ENCODE data around the gene FES. TPM values are rescaled to one million over a fixed set of nuclear protein-coding genes. Genes with fewer than 3 reads are reported as not detected.

Gene FES
- total RNA-seq, 1 donor from 2014 or later = 3.2 TPM

- DNase-seq (ENCODE audit: low read depth) = no peak
- TF ChIP-seq, protein P1, sequence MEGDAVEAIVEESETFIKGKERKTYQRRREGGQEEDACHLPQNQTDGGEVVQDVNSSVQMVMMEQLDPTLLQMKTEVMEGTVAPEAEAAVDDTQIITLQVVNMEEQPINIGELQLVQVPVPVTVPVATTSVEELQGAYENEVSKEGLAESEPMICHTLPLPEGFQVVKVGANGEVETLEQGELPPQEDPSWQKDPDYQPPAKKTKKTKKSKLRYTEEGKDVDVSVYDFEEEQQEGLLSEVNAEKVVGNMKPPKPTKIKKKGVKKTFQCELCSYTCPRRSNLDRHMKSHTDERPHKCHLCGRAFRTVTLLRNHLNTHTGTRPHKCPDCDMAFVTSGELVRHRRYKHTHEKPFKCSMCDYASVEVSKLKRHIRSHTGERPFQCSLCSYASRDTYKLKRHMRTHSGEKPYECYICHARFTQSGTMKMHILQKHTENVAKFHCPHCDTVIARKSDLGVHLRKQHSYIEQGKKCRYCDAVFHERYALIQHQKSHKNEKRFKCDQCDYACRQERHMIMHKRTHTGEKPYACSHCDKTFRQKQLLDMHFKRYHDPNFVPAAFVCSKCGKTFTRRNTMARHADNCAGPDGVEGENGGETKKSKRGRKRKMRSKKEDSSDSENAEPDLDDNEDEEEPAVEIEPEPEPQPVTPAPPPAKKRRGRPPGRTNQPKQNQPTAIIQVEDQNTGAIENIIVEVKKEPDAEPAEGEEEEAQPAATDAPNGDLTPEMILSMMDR (IDR thresholded peaks at IDR 0.05; ENCODE audit: insufficient read depth, low read length, severe bottlenecking) = no peak
- FAIRE-seq = no peak
Measured at GRCh38 chr15:90875549-90875981, 8.7 kb upstream of the FES start.

DNA sequence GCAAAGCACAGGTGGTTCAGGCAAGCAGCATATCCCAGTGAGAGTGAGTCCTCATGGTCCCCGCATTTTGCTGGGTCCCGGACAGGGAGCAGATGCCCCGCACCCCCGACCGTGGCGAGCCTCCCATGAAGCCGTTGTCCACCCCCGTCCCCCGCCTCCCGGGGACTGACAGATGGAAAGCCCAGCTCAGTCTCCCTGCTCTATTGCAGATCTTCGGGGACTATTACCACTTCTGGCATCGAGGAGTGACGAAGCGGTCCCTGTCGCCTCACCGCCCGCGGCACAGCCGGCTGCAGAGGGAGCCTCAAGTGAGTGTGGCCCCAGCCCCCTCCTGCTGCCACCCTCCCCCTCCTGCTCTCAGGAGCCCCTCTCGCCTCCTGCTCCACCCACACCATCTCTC is 8.3 kb upstream of the FES start:
- H3K36me3 ChIP-seq (ENCODE audit: control insufficient read depth, insufficient read depth, low read length) = peaks cover 22% of the 10 kb centered on the region
- H3K27me3 ChIP-seq (ENCODE audit: control insufficient read depth, insufficient read depth, low read length) = no peaks in the 10 kb centered on the region
- DNase-seq (ENCODE audit: low read depth) (no peak), FAIRE-seq (no peak)
- TF ChIP-seq, protein P1 (IDR thresholded peaks at IDR 0.05; ENCODE audit: insufficient read depth, low read length, severe bottlenecking) = no peak
- no peak overlapping the region for H3K4me3 ChIP-seq (ENCODE audit: low read depth, low read length)

More at GRCh38 chr15:90875549-90875981, 8.7 kb upstream of the FES start:
- Histone ChIP-seq H3K36me3 (ENCODE audit: control insufficient read depth, insufficient read depth, low read length) (peaks cover 19% of the 10 kb centered on the region), H3K4me3 (ENCODE audit: low read depth, low read length) (no peak overlapping the region), H3K27me3 (ENCODE audit: control insufficient read depth, insufficient read depth, low read length) (no peaks in the 10 kb centered on the region)

DNA sequence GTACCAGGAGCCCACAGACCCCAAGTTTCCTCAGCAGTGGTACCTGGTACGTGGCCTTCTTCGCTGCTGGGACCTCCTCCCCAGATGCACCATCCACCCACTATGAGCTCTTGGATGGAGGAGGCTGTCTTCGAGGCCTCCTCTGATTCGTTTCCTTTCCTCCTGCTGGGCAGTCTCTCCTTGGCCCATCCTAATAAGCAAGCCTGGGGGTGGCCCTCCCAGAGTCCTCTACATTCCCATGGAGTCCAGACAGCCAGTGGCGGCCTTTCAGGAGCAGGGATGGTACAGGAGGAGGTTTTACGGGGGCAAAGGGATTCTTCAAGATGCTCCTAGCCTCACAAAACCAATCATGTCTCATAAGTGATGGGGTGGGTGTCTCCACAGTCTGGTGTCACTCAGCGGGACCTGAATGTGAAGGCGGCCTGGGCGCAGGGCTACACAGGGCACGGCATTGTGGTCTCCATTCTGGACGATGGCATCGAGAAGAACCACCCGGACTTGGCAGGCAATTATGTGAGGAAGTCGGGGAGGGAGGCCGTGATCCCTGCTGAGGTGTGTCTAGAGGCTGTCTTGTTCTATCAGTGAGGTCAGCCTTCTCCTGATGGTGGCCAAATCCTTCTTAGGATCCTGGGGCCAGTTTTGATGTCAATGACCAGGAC is 7.7 kb upstream of the FES start:
- Histone ChIP-seq H3K27me3 (ENCODE audit: control insufficient read depth, insufficient read depth, low read length) (no peaks in the 10 kb centered on the region), H3K36me3 (ENCODE audit: control insufficient read depth, insufficient read depth, low read length) (peaks cover 27% of the 10 kb centered on the region), H3K4me3 (ENCODE audit: low read depth, low read length) (no peak overlapping the region)
- DNase-seq (ENCODE audit: low read depth) = no peak
- peak; percentile 84 for FAIRE-seq
- TF ChIP-seq, protein P1 (IDR thresholded peaks at IDR 0.05; ENCODE audit: insufficient read depth, low read length, severe bottlenecking) = no peak

DNA sequence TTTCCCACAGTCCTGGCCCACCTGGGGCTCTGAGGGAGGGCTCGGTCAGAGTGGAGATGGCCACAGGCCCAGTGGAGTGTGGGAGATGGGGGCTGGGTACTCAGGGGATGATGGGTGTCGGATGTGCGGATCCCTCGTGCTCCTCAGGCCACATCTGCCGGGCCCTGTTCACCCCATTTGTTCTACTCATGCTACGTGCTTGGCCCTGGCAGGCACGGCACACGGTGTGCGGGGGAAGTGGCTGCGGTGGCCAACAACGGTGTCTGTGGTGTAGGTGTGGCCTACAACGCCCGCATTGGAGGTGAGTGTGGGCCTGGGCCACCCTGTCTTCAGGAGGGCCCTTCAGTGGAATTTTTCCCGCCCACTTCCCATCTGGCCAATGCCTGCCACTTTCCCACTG is 7.0 kb upstream of the FES start:
- TF ChIP-seq, protein P1 (IDR thresholded peaks at IDR 0.05; ENCODE audit: insufficient read depth, low read length, severe bottlenecking) = no peak
- H3K4me3 ChIP-seq (ENCODE audit: low read depth, low read length) = no peak overlapping the region
- no peak for FAIRE-seq
- no peaks in the 10 kb centered on the region for H3K27me3 ChIP-seq (ENCODE audit: control insufficient read depth, insufficient read depth, low read length)
- H3K36me3 ChIP-seq (ENCODE audit: control insufficient read depth, insufficient read depth, low read length) = peaks cover 30% of the 10 kb centered on the region
- DNase-seq (ENCODE audit: low read depth) = no peak

- no peaks in the 10 kb centered on the region for H3K27me3 ChIP-seq (ENCODE audit: control insufficient read depth, insufficient read depth, low read length)
- no peak for FAIRE-seq
- DNase-seq (ENCODE audit: low read depth) = no peak
- H3K36me3 ChIP-seq (ENCODE audit: control insufficient read depth, insufficient read depth, low read length) = peaks cover 30% of the 10 kb centered on the region
- H3K4me3 ChIP-seq (ENCODE audit: low read depth, low read length) = no peak overlapping the region
- TF ChIP-seq, protein P1 (IDR thresholded peaks at IDR 0.05; ENCODE audit: insufficient read depth, low read length, severe bottlenecking) = no peak
Measured at GRCh38 chr15:90877996-90878395, 6.3 kb upstream of the FES start.

GRCh38 chr15:90878660-90879059 is 5.6 kb upstream of the FES start:
- Histone ChIP-seq H3K36me3 (ENCODE audit: control insufficient read depth, insufficient read depth, low read length) (peaks cover 30% of the 10 kb centered on the region), H3K27me3 (ENCODE audit: control insufficient read depth, insufficient read depth, low read length) (no peaks in the 10 kb centered on the region), H3K4me3 (ENCODE audit: low read depth, low read length) (no peak overlapping the region)
- TF ChIP-seq, protein P1 (IDR thresholded peaks at IDR 0.05; ENCODE audit: insufficient read depth, low read length, severe bottlenecking) = no peak
- no peak for FAIRE-seq
- no peak for DNase-seq (ENCODE audit: low read depth)
